ENCODE measurements around the gene CRIP3.
"Not testable (repeated sequence)": the region's sequence is repeated elsewhere in the genome, so short reads cannot be mapped to it uniquely, and the experiment has no call there.

CRIP3 gene, protein sequence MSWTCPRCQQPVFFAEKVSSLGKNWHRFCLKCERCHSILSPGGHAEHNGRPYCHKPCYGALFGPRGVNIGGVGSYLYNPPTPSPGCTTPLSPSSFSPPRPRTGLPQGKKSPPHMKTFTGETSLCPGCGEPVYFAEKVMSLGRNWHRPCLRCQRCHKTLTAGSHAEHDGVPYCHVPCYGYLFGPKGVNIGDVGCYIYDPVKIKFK

DNA sequence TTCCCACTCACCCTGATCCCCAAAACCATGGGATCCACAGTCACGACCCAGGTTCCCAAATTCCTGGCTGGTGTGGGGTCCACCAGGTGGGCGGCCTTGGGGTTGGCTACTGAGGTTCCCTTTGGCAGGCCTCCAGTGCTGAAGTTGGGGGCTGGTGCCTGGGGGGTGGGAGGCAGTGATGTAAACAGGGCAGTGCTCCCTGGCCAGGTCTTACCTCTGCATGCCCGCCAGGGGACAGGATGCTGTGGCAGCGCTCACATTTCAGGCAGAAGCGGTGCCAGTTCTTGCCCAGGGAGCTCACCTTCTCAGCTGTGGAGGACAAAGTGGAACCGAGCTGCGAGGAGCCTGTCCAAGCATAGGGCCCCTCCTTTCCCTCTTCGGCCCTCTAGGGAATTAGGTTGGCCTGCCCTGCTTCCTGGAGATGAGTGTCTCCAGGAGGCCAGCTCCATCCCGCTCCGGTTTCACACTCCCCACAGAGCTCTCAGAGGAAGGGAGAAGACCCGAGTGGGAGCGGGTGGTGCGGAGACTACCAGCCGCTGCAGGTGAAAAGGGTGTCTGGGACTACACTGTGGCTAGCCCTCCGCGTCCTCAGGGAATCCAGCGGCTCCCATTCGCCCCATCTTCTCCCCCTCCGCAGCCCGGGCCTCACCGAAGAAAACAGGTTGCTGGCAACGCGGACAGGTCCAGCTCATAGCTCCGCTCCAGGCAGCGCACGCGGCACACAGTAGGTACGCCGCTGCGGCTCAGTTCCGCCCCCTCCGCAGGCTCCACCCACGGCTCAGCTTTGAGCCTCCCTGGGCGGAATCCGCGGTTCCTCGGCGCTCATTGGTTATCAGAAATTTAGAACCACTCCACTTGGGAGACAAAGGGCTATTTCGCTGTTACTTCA, at the start of gene CRIP3:
CRIP3 (minus strand) TSS at position 726 of the 889 bp plus-strand sequence; CDS start at position 692, 34 bp downstream.
- H3K27me3 Mint-ChIP-seq: peaks cover 4% of the 10 kb centered on the region
- peak within 1 kb of the TSS; percentile 80 for H3K4me3 Mint-ChIP-seq
- no peak within 1 kb of the TSS for H3K27ac Mint-ChIP-seq
- no peaks in the 10 kb centered on the region for H3K9me3 Mint-ChIP-seq
- peaks cover 22% of the 10 kb centered on the region for H3K4me1 Mint-ChIP-seq (ENCODE audit: low read depth)
- no peaks in the 10 kb centered on the region for H3K36me3 Mint-ChIP-seq (ENCODE audit: low read depth)

DNA sequence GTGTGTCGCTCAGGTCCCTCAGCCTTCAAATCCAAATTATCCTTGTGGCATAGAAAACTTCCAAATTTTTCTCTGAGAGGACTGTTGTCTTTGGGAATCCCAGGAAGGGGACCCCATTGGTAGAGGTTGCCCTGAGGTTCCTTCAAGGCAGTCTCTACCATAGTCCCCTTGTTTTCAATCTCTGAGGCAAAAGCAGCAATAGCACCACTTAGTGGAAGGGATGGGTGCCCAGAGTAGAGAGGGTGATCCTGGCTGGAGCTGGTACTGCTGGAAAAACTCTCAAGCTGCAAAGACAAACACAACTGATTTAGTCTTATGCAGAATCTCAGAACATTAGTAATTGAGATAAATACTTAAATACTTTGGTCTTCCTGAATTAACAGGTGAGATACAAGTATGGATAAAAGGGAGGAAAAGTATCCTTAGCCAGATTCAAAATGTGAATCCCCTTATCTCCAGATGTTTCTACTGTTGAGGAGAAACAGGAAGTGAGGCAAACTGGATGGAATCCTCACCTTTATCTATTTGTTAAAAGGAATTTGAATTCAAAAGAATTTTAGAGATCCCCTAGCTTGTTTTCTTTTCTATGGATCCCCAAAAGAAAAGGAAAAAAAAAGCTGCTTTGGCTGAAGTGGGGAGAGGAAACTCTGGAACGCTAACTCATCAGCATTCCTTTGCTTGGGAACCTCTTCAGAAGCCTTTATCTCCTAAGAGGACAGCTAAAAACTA, 47.4 kb upstream of the CRIP3 start:
- Mint-ChIP-seq H3K27ac (no peak overlapping the region), H3K27me3 (no peaks in the 10 kb centered on the region), H3K4me3 (no peak overlapping the region), H3K4me1 (ENCODE audit: low read depth) (no peaks in the 10 kb centered on the region), H3K9me3 (no peaks in the 10 kb centered on the region), H3K36me3 (ENCODE audit: low read depth) (peaks cover 46% of the 10 kb centered on the region)

GRCh38 chr6:43351951-43352350, 43.3 kb upstream of the CRIP3 start:
- not testable (repeated sequence) for H3K9me3 Mint-ChIP-seq; H3K27me3 Mint-ChIP-seq; H3K4me3 Mint-ChIP-seq; H3K27ac Mint-ChIP-seq; H3K4me1 Mint-ChIP-seq (ENCODE audit: low read depth)
- H3K36me3 Mint-ChIP-seq (ENCODE audit: low read depth): peaks cover 39% of the 10 kb centered on the region

DNA sequence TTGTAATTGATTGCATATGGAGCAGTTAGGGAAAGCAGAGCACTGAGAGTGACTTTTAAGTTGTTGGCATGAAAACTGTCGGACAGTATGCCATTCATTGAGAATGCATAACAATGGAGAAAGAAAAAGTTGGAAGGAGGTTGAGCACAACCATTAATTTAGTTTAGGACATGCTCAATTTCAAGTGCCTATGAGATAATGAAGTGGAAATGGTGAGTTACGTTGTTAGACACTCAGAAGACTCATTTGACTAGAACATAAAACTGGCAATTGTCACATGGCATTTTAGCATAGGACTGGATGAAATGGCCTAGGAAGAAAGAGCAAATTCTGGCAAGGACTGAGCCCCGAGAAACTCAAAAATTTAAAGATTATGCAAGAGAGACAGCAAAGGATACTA, 38.8 kb upstream of the CRIP3 start:
- Mint-ChIP-seq H3K27me3 (no peaks in the 10 kb centered on the region), H3K4me1 (ENCODE audit: low read depth) (no peaks in the 10 kb centered on the region), H3K36me3 (ENCODE audit: low read depth) (peaks cover 28% of the 10 kb centered on the region), H3K4me3 (no peak overlapping the region), H3K27ac (no peak overlapping the region), H3K9me3 (no peaks in the 10 kb centered on the region)

GRCh38 chr6:43347021-43347420, 38.4 kb upstream of the CRIP3 start:
- H3K36me3 Mint-ChIP-seq (ENCODE audit: low read depth): peaks cover 28% of the 10 kb centered on the region
- H3K27ac Mint-ChIP-seq: no peak overlapping the region
- no peak overlapping the region for H3K4me3 Mint-ChIP-seq
- no peaks in the 10 kb centered on the region for H3K9me3 Mint-ChIP-seq
- no peaks in the 10 kb centered on the region for H3K27me3 Mint-ChIP-seq
- H3K4me1 Mint-ChIP-seq (ENCODE audit: low read depth): no peaks in the 10 kb centered on the region

DNA sequence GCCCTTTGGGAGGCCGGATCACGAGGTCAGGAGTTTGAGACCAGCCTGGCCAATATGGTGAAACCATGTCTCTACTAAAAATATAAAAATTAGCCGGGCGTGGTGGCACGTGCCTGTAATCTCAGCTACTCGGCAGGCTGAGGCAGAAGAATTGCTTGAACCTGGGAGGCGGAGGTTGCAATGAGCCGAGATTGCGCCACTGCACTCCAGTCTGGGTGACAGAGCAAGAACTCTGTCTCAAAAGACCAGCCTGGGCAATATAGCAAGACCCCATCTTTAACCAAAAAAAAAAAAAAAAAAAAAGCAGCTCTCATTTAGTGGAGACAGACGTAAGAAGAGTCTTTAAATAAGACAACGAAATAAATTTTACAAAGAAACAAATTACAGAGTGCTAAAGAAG, 37.6 kb upstream of the CRIP3 start:
- H3K27me3 Mint-ChIP-seq; H3K4me1 Mint-ChIP-seq (ENCODE audit: low read depth); H3K9me3 Mint-ChIP-seq; H3K27ac Mint-ChIP-seq; H3K4me3 Mint-ChIP-seq: not testable (repeated sequence)
- H3K36me3 Mint-ChIP-seq (ENCODE audit: low read depth): peaks cover 25% of the 10 kb centered on the region

- Mint-ChIP-seq H3K27ac (no peak overlapping the region), H3K36me3 (ENCODE audit: low read depth) (peaks cover 35% of the 10 kb centered on the region), H3K4me3 (no peak overlapping the region), H3K4me1 (ENCODE audit: low read depth) (peaks cover 6% of the 10 kb centered on the region), H3K27me3 (no peaks in the 10 kb centered on the region), H3K9me3 (no peaks in the 10 kb centered on the region)
Measured at GRCh38 chr6:43339168-43339567, 30.5 kb upstream of the CRIP3 start.

GRCh38 chr6:43338243-43338642, 29.6 kb upstream of the CRIP3 start:
- peaks cover 6% of the 10 kb centered on the region for H3K4me1 Mint-ChIP-seq (ENCODE audit: low read depth)
- H3K4me3 Mint-ChIP-seq: no peak overlapping the region
- H3K27ac Mint-ChIP-seq: no peak overlapping the region
- no peaks in the 10 kb centered on the region for H3K9me3 Mint-ChIP-seq
- H3K36me3 Mint-ChIP-seq (ENCODE audit: low read depth): peaks cover 34% of the 10 kb centered on the region
- H3K27me3 Mint-ChIP-seq: no peaks in the 10 kb centered on the region

GRCh38 chr6:43336382-43336781, 27.8 kb upstream of the CRIP3 start:
- Mint-ChIP-seq H3K27ac (no peak overlapping the region), H3K9me3 (no peaks in the 10 kb centered on the region), H3K36me3 (ENCODE audit: low read depth) (peaks cover 21% of the 10 kb centered on the region), H3K4me3 (no peak overlapping the region), H3K27me3 (no peaks in the 10 kb centered on the region), H3K4me1 (ENCODE audit: low read depth) (peaks cover 14% of the 10 kb centered on the region)

GRCh38 chr6:43335469-43335868, 26.8 kb upstream of the CRIP3 start:
- H3K4me3 Mint-ChIP-seq: no peak overlapping the region
- H3K27me3 Mint-ChIP-seq: no peaks in the 10 kb centered on the region
- H3K36me3 Mint-ChIP-seq (ENCODE audit: low read depth): peaks cover 17% of the 10 kb centered on the region
- H3K27ac Mint-ChIP-seq: no peak overlapping the region
- no peaks in the 10 kb centered on the region for H3K9me3 Mint-ChIP-seq
- peaks cover 18% of the 10 kb centered on the region for H3K4me1 Mint-ChIP-seq (ENCODE audit: low read depth)

DNA sequence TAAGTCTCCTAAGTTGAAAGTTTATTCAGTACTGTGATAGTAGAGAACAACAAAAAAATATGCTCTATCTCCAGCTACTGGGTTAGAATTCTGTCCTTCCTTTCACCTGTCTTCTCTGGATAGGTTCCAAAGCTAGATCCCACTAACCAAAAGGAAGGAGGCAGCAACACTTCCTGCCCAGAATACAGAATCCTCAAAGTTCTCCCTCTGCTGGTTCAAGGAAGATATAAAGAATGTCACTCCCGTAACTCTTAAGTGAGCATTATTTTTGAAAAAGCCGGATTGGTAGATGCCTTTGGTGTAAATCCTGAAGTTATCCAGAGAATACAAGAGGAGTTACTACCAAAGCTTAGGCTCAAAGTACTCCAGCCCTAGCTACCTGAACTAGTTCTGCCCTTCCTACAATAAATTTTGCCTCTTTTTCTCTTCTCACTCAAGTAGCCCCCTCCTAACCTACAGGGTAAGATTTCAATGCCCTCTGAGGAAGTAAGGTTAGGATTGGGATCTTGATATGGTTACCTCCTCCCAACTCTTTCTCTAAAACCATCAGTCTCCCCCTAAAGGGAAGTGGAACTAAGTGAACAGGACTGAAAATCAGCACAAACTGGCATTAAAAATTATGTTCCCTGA, 26.0 kb upstream of the CRIP3 start:
- no peaks in the 10 kb centered on the region for H3K27me3 Mint-ChIP-seq
- peaks cover 18% of the 10 kb centered on the region for H3K4me1 Mint-ChIP-seq (ENCODE audit: low read depth)
- H3K9me3 Mint-ChIP-seq: no peaks in the 10 kb centered on the region
- H3K4me3 Mint-ChIP-seq: no peak overlapping the region
- H3K27ac Mint-ChIP-seq: no peak overlapping the region
- peaks cover 9% of the 10 kb centered on the region for H3K36me3 Mint-ChIP-seq (ENCODE audit: low read depth)

DNA sequence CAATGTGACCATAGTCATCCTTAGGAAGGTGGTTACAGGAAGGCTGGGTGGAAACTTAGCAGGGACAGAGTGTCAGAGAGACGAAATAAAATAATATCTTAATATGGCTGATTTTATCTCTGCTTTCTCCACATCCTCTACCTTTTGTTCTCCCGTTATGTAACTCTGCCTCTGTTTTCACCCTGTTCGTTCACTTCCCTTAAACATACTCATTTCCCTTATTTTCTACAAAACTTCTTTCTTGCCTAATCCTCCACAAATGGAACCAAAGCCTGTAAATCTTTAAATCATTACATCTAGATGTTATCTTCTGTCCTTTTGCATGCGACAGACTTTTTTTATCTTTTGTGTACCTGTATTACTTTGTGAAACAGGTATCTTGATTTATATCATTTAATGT, 23.3 kb upstream of the CRIP3 start:
- H3K27ac Mint-ChIP-seq: no peak overlapping the region
- H3K4me3 Mint-ChIP-seq: no peak overlapping the region
- no peaks in the 10 kb centered on the region for H3K36me3 Mint-ChIP-seq (ENCODE audit: low read depth)
- H3K4me1 Mint-ChIP-seq (ENCODE audit: low read depth): peaks cover 12% of the 10 kb centered on the region
- H3K27me3 Mint-ChIP-seq: no peaks in the 10 kb centered on the region
- H3K9me3 Mint-ChIP-seq: no peaks in the 10 kb centered on the region

DNA sequence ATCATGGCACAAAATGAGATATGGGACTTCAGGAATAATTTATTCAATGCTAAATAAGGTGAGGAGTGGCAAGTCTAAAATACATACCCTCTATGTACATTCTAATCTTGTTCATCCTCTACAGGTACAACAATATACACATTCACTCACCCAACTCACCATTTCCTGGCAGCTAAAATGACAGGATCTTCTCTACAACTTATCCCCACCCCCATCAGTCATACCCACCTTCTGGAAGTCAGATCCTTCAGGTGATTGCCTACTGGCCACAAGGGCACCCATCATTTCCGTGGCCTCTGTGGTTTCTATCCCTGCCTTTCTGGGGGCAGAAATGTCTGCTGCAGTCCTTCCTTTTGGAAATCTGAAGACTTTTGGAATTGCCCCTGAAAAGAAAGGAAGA, 22.8 kb upstream of the CRIP3 start:
- no peaks in the 10 kb centered on the region for H3K36me3 Mint-ChIP-seq (ENCODE audit: low read depth)
- H3K4me1 Mint-ChIP-seq (ENCODE audit: low read depth): peaks cover 12% of the 10 kb centered on the region
- no peak overlapping the region for H3K4me3 Mint-ChIP-seq
- no peaks in the 10 kb centered on the region for H3K27me3 Mint-ChIP-seq
- no peaks in the 10 kb centered on the region for H3K9me3 Mint-ChIP-seq
- no peak overlapping the region for H3K27ac Mint-ChIP-seq

DNA sequence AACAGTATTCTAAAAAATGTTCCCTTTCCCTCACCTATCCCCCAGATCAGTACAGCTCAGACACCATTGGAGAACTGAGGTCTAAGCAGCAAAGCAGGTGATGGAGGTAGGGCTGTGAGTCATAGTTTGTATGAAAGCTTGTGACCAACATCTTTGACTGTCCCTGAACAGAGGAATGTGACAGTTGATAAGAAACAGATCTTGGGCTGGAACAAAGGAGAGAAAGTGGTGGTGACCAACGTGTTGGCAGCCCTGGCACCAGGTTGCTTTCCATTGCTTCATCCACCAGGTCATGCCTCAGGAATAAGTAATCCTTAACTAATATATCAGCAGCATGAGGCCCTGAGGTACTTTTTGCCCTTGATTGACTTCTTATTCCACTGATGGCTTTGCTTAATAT, 19.9 kb upstream of the CRIP3 start:
- H3K9me3 Mint-ChIP-seq: no peaks in the 10 kb centered on the region
- no peaks in the 10 kb centered on the region for H3K27me3 Mint-ChIP-seq
- H3K27ac Mint-ChIP-seq: no peak overlapping the region
- peaks cover 3% of the 10 kb centered on the region for H3K36me3 Mint-ChIP-seq (ENCODE audit: low read depth)
- peaks cover 12% of the 10 kb centered on the region for H3K4me1 Mint-ChIP-seq (ENCODE audit: low read depth)
- no peak overlapping the region for H3K4me3 Mint-ChIP-seq

DNA sequence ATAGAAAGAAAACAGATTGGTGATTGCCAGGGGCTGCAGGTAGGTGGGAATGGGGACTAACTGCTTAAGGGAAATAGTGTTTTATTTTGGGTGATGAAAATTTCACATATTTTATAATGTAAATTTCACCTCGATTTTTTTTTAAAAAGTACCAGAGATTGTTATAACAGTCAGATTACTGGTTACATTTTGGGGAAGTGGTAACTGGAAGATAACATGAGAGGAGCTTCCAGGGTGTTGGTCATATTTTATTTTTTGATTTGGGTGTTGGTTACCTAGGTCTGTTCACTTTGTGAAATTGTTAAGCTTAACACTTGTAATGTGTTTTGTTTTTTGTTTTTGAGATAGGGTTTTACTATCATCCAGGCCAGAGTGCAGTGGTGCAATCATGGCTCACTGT, 17.2 kb upstream of the CRIP3 start:
- Mint-ChIP-seq H3K36me3 (ENCODE audit: low read depth) (peaks cover 3% of the 10 kb centered on the region), H3K27ac (no peak overlapping the region), H3K27me3 (no peaks in the 10 kb centered on the region), H3K9me3 (no peaks in the 10 kb centered on the region), H3K4me1 (ENCODE audit: low read depth) (no peaks in the 10 kb centered on the region), H3K4me3 (no peak overlapping the region)
